H9 (cell line): ENCODE measurements around the gene SLC15A5. TPM values are rescaled to one million over a fixed set of nuclear protein-coding genes. Genes with fewer than 3 reads are reported as not detected.

Experiments
- DNase-seq: peaks from one replicate; pipeline ENCODE4 v3.0.0-alpha.2; 2017
- H2AFZ ChIP-seq: one replicate; pipeline ENCODE4 v1.6.1; 2013; ENCODE audit warnings: mild to moderate bottlenecking, low read length, control low read depth, moderate library complexity
- H2AK5ac ChIP-seq: 2 replicates; pipeline ENCODE4 v1.6.1; 2013; ENCODE audit warnings: low read length, control low read depth, mixed read lengths; ENCODE audit not compliant: insufficient read length
- H2BK120ac ChIP-seq: one replicate; pipeline ENCODE4 v1.6.1; 2013; ENCODE audit warnings: low read depth, mild to moderate bottlenecking, low read length, control low read depth, inconsistent platforms; ENCODE audit not compliant: poor library complexity, severe bottlenecking
- H2BK12ac ChIP-seq: 2 replicates; pipeline ENCODE4 v1.6.1; 2013; ENCODE audit warnings: low read length, control low read depth, mixed read lengths, low read depth; ENCODE audit not compliant: insufficient read length
- H2BK15ac ChIP-seq: 2 replicates; pipeline ENCODE4 v1.6.1; 2013; ENCODE audit warnings: low read depth, low read length, control low read depth
- H2BK20ac ChIP-seq: one replicate; pipeline ENCODE4 v1.6.1; 2013; ENCODE audit warnings: low read depth, mild to moderate bottlenecking, low read length, control low read depth, inconsistent platforms; ENCODE audit not compliant: poor library complexity, severe bottlenecking
- H2BK5ac ChIP-seq: 2 replicates; pipeline ENCODE4 v1.6.1; 2013; ENCODE audit warnings: low read length, control low read depth, mixed read lengths; ENCODE audit not compliant: insufficient read length
- H3K14ac ChIP-seq: 2 replicates; pipeline ENCODE4 v1.6.1; 2013; ENCODE audit warnings: low read length, control low read depth; ENCODE audit not compliant: insufficient read depth
- H3K18ac ChIP-seq: 2 replicates; pipeline ENCODE4 v1.6.1; 2013; ENCODE audit warnings: low read depth, mild to moderate bottlenecking, mixed read lengths, low read length, control low read depth; ENCODE audit not compliant: insufficient read length
- H3K23ac ChIP-seq: 2 replicates; pipeline ENCODE4 v1.6.1; 2013; ENCODE audit warnings: low read length, control low read depth, mixed read lengths, low read depth; ENCODE audit not compliant: insufficient read length
- H3K23me2 ChIP-seq: 2 replicates; pipeline ENCODE4 v1.6.1; 2013; ENCODE audit warnings: low read depth, mild to moderate bottlenecking, mixed read lengths, low read length, control low read depth; ENCODE audit not compliant: insufficient read length, poor library complexity, severe bottlenecking
- H3K27ac ChIP-seq: 2 replicates; pipeline ENCODE4 v1.5.1; 2013; ENCODE audit warnings: low read length, control low read depth, mixed read lengths, low read depth; ENCODE audit not compliant: insufficient read length
- H3K27me3 ChIP-seq: 2 replicates; pipeline ENCODE4 v1.6.1; 2013; ENCODE audit warnings: low read length, control low read depth, inconsistent platforms; ENCODE audit not compliant: insufficient read depth
- H3K4ac ChIP-seq: 2 replicates; pipeline ENCODE4 v1.6.1; 2013; ENCODE audit warnings: low read depth, mild to moderate bottlenecking, control low read depth, inconsistent platforms, low read length, moderate library complexity
- H3K4me1 ChIP-seq: 2 replicates; pipeline ENCODE4 v1.6.1; 2013; ENCODE audit warnings: low read length, control low read depth, inconsistent platforms; ENCODE audit not compliant: insufficient read depth
- H3K4me2 ChIP-seq: 2 replicates; pipeline ENCODE4 v1.6.1; 2013; ENCODE audit warnings: low read length, control low read depth, mixed read lengths; ENCODE audit not compliant: insufficient read length, insufficient read depth
- H3K56ac ChIP-seq: 2 replicates; pipeline ENCODE4 v1.6.1; 2013; ENCODE audit warnings: low read depth, mild to moderate bottlenecking, mixed read lengths, low read length, control low read depth; ENCODE audit not compliant: insufficient read length
- H3K79me1 ChIP-seq: 2 replicates; pipeline ENCODE4 v1.6.1; 2013; ENCODE audit warnings: low read depth, mild to moderate bottlenecking, moderate library complexity, low read length, control low read depth, inconsistent platforms; ENCODE audit not compliant: insufficient read depth, poor library complexity, severe bottlenecking
- H3K79me2 ChIP-seq: 2 replicates; pipeline ENCODE4 v1.6.1; 2013; ENCODE audit warnings: low read length, control low read depth, inconsistent platforms; ENCODE audit not compliant: insufficient read depth
- H3K9ac ChIP-seq: 2 replicates; pipeline ENCODE4 v1.6.1; 2013; ENCODE audit warnings: low read length, control low read depth, mixed read lengths; ENCODE audit not compliant: insufficient read length; ENCODE audit errors: extremely low read depth
- H3K9me3 ChIP-seq: one replicate; pipeline ENCODE4 v1.6.1; 2013; ENCODE audit warnings: low read depth, low read length, inconsistent platforms; ENCODE audit not compliant: control insufficient read depth
- H3T11ph ChIP-seq: one replicate; pipeline ENCODE4 v1.6.1; 2013; ENCODE audit warnings: mild to moderate bottlenecking, low read length, control low read depth, inconsistent platforms
- H4K20me1 ChIP-seq: one replicate; pipeline ENCODE4 v1.6.1; 2013; ENCODE audit not compliant: control insufficient read depth, insufficient read length, insufficient read depth
- H4K5ac ChIP-seq: 2 replicates; pipeline ENCODE4 v1.6.1; 2013; ENCODE audit warnings: low read depth, mild to moderate bottlenecking, mixed read lengths, low read length, control low read depth; ENCODE audit not compliant: insufficient read length
- H4K8ac ChIP-seq: replicated peaks from 2 replicates; pipeline ENCODE4 v1.6.1; 2013; ENCODE audit warnings: low read length, control low read depth, mixed read lengths, low read depth; ENCODE audit not compliant: insufficient read length
- H4K91ac ChIP-seq: 2 replicates; pipeline ENCODE4 v1.6.1; 2013; ENCODE audit warnings: low read depth, mild to moderate bottlenecking, moderate library complexity, mixed read lengths, low read length, control low read depth; ENCODE audit not compliant: insufficient read length
- H3K27ac Mint-ChIP-seq, 3 experiments: 2 replicates in 2 of 3; 3 replicates in 1 of 3; pipeline ENCODE4 v1.8.0; 2020 to 2021; ENCODE audit warnings: mixed read lengths in 3 of 3, mild to moderate bottlenecking in 1 of 3, moderate library complexity in 1 of 3
- H3K27me3 Mint-ChIP-seq: 2 replicates; pipeline ENCODE4 v1.8.0; 2021; ENCODE audit warnings: low read depth, mild to moderate bottlenecking, moderate library complexity, mixed read lengths
- H3K36me3 Mint-ChIP-seq, 3 experiments: 2 replicates in 2 of 3; 3 replicates in 1 of 3; pipeline ENCODE4 v1.8.0; 2020 to 2021; ENCODE audit warnings: low read depth in 3 of 3, mixed read lengths in 3 of 3; ENCODE audit not compliant: insufficient read depth in 1 of 3
- H3K4me1 Mint-ChIP-seq, 2 experiments: 2 replicates each; pipeline ENCODE4 v1.8.0; 2020; ENCODE audit warnings: mixed read lengths in 2 of 2
- H3K4me3 Mint-ChIP-seq, 2 experiments: 2 replicates in 1 of 2; 3 replicates in 1 of 2; pipeline ENCODE4 v1.8.0; 2020 to 2021; ENCODE audit warnings: mild to moderate bottlenecking in 2 of 2, mixed read lengths in 2 of 2, moderate library complexity in 1 of 2
- H3K9me3 Mint-ChIP-seq, 2 experiments: 2 replicates in 1 of 2; 3 replicates in 1 of 2; pipeline ENCODE4 v1.8.0; 2020; ENCODE audit warnings: mild to moderate bottlenecking in 2 of 2, mixed read lengths in 2 of 2, moderate library complexity in 1 of 2
- whole genome bisulfite sequencing: extraction: QIAGEN DNeasy Blood & Tissue Kit; methylation state at CpG from one replicate; pipeline ENCODE4 v1.1.7; 2013; ENCODE audit warnings: missing lambda C conversion rate, low lambda C conversion rate, mixed read lengths; ENCODE audit not compliant: insufficient read length; ENCODE audit errors: extremely low coverage; 5-methylcytosine and 5-hydroxymethylcytosine counted together
- total RNA-seq: library from RNA; stranded (reverse); gene quantifications from 2 replicates; pipeline ENCODE4 v1.2.1, GENCODE V29; 2021
- TF ChIP-seq, protein P1 (sequence below): fragments of 200-600 bp; sonication (generic); conservative IDR thresholded peaks from 3 replicates; pipeline ENCODE4 v1.8.0; 2021; ENCODE audit warnings: antibody characterized with exemption, mild to moderate bottlenecking

The SLC15A5 gene
- total RNA-seq, 1 experiment from 2014 or later: not detected

DNA sequence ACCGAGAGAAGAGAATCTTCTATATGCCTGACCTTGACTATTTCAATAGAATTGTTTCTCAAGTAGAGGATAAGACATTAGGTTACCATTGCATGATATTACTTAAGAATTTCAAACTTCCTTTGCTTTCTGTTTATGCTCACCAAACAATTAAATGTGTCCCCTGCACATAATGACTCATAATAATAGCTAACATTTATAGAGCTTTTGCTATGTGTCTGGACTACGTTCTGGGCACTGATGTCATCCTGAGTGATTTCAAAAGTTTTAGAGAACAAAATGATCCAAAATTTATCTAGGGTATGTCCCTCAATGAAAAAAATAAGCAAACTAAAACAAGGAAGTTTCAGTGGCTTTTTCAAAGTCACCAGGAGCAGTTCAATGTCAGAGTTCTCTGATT lies 38.8 kb downstream of the SLC15A5 start:
- Histone ChIP-seq H3K4me2 (no peak overlapping the region), H3K9me3 (no peaks in the 10 kb centered on the region), H3K79me1 (no peaks in the 10 kb centered on the region), H2AK5ac (no peak overlapping the region), H3K27ac (no peak overlapping the region), H3K4me1 (peaks cover 2% of the 10 kb centered on the region; the same call in 1 of the 2 replicates), H2BK15ac (no peak overlapping the region), H3T11ph (no peak overlapping the region), H3K56ac (no peak overlapping the region), H3K18ac (no peak overlapping the region), H2BK20ac (no peak overlapping the region), H4K5ac (no peak overlapping the region), H3K79me2 (no peaks in the 10 kb centered on the region), H2AFZ (no peak overlapping the region), H3K14ac (no peak overlapping the region), H3K23ac (no peak overlapping the region), H3K4ac (no peak overlapping the region), H4K8ac (no peak overlapping the region), H4K20me1 (no peaks in the 10 kb centered on the region), H3K27me3 (no peaks in the 10 kb centered on the region), H2BK12ac (no peak overlapping the region), H2BK5ac (no peak overlapping the region), H3K9ac (no peak overlapping the region), H3K23me2 (no peaks in the 10 kb centered on the region), H4K91ac (no peak overlapping the region), H2BK120ac (no peak overlapping the region)
- Mint-ChIP-seq H3K4me1 (peaks cover 5 to 6% of the 10 kb centered on the region in 2 experiments; a peak in 3 of 4 replicates), H3K4me3 (no peak overlapping the region), H3K27ac (no peak overlapping the region), H3K36me3 (no peaks in the 10 kb centered on the region), H3K9me3 (no peaks in the 10 kb centered on the region; a peak in 1 of 5 replicates), H3K27me3 (no peaks in the 10 kb centered on the region)
- TF ChIP-seq, protein P1, sequence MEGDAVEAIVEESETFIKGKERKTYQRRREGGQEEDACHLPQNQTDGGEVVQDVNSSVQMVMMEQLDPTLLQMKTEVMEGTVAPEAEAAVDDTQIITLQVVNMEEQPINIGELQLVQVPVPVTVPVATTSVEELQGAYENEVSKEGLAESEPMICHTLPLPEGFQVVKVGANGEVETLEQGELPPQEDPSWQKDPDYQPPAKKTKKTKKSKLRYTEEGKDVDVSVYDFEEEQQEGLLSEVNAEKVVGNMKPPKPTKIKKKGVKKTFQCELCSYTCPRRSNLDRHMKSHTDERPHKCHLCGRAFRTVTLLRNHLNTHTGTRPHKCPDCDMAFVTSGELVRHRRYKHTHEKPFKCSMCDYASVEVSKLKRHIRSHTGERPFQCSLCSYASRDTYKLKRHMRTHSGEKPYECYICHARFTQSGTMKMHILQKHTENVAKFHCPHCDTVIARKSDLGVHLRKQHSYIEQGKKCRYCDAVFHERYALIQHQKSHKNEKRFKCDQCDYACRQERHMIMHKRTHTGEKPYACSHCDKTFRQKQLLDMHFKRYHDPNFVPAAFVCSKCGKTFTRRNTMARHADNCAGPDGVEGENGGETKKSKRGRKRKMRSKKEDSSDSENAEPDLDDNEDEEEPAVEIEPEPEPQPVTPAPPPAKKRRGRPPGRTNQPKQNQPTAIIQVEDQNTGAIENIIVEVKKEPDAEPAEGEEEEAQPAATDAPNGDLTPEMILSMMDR: no peak
- WGBS: no CpG with 5 or more reads among the region's 2 CpGs
- DNase-seq: no peak
